Gastrocnemius medialis (tissue), 4 donors: Measurements from ENCODE around the gene TLR4.

ENCODE experiments used
- POLR2A ChIP-seq, 2 donors: fragments of 450-650 bp; IDR thresholded peaks; one replicate each; pipeline ENCODE4 v1.6.1; 2017; ENCODE audit warnings: antibody characterized with exemption in 2 of 2, mild to moderate bottlenecking in 2 of 2, moderate library complexity in 2 of 2
- TF ChIP-seq, protein P1 (sequence below), 5 experiments: fragments of 450-650 bp in 3 of 5; fragments of 200-600 bp in 2 of 5; sonication (generic) in 2 of 5; IDR thresholded peaks in 4 of 5; conservative IDR thresholded peaks in 1 of 5; 1 replicate in 4 of 5; 2 replicates in 1 of 5; pipeline ENCODE4 v1.5.1; 2016 to 2019; ENCODE audit warnings: antibody characterized with exemption in 5 of 5, mild to moderate bottlenecking in 3 of 5, moderate library complexity in 3 of 5

DNA sequence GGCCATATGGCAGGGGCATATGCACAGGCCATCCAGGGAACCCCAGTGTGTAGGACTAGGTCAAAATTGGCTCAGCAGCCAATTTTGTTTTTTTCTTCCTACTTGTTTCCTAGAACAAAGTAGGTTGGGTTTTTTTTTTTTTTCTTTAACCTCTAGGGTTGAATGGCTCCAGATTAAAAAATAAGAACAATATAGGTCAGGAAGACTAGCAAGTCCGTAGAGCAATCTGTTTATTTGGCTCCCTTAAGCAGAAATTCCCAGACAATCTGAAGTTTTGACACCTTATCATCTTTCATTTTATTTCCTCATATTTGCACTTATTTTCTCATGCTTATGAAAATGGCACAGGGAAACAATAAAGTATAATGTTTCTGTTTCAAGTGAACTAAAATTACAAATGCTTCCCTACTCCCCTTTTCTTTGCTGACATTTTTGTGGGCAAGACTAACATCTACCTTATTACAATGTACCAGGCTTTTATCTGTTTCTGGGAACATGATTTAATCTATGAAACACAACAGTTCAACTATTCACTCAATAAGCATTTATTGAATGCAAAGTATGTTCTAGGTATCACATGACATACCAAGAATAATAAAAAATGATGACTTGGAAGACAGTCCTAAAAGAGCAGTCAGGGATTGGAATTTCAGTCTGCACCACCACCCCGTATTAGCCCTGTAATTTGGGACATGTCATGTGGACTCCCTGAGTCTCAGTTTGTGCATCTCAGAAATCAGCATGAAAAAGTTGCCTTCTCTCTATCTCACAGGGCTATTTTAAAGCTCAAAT, 30.5 kb downstream of the TLR4 start:
- TF ChIP-seq, protein P1, sequence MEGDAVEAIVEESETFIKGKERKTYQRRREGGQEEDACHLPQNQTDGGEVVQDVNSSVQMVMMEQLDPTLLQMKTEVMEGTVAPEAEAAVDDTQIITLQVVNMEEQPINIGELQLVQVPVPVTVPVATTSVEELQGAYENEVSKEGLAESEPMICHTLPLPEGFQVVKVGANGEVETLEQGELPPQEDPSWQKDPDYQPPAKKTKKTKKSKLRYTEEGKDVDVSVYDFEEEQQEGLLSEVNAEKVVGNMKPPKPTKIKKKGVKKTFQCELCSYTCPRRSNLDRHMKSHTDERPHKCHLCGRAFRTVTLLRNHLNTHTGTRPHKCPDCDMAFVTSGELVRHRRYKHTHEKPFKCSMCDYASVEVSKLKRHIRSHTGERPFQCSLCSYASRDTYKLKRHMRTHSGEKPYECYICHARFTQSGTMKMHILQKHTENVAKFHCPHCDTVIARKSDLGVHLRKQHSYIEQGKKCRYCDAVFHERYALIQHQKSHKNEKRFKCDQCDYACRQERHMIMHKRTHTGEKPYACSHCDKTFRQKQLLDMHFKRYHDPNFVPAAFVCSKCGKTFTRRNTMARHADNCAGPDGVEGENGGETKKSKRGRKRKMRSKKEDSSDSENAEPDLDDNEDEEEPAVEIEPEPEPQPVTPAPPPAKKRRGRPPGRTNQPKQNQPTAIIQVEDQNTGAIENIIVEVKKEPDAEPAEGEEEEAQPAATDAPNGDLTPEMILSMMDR (IDR thresholded peaks at IDR 0.05 in 4 of 5, conservative IDR thresholded peaks at IDR 0.05 in 1 of 5) = no peak
- TF ChIP-seq POLR2A (IDR thresholded peaks at IDR 0.05) = no peak
